Osteoblast (primary cell): Measurements from ENCODE around the gene EVA1B. TPM values are rescaled to one million over a fixed set of nuclear protein-coding genes. Genes with fewer than 3 reads are reported as not detected.

ENCODE experiments used
- DNase-seq: peaks from one replicate; pipeline ENCODE4 v3.0.0; 2011; ENCODE audit warnings: low spot score, mixed read lengths; ENCODE audit not compliant: insufficient read length; ENCODE audit errors: missing footprints
- H2AFZ ChIP-seq: 2 replicates; pipeline ENCODE4 v1.6.0; 2011; ENCODE audit warnings: mild to moderate bottlenecking, low read length
- H3K27ac ChIP-seq: 2 replicates; pipeline ENCODE4 v1.5.1; 2011; ENCODE audit warnings: mild to moderate bottlenecking, low read depth, low read length, moderate library complexity
- H3K27me3 ChIP-seq: 2 replicates; pipeline ENCODE4 v1.6.0; 2012; ENCODE audit warnings: mild to moderate bottlenecking, control low read depth, inconsistent platforms, low read length, moderate library complexity; ENCODE audit not compliant: insufficient read depth
- H3K36me3 ChIP-seq: 2 replicates; pipeline ENCODE4 v1.5.1; 2011; ENCODE audit warnings: mild to moderate bottlenecking, low read length, control low read depth, moderate library complexity; ENCODE audit not compliant: insufficient read depth
- H3K4me1 ChIP-seq: 2 replicates; pipeline ENCODE4 v1.5.1; 2011; ENCODE audit warnings: mild to moderate bottlenecking, low read length, control low read depth, moderate library complexity; ENCODE audit not compliant: insufficient read depth
- H3K4me2 ChIP-seq: 2 replicates; pipeline ENCODE4 v1.6.0; 2011; ENCODE audit warnings: mild to moderate bottlenecking, low read length; ENCODE audit not compliant: insufficient read depth
- H3K4me3 ChIP-seq: fragments of 200-600 bp; sonication (generic); 3 replicates; pipeline ENCODE4 v1.5.1; 2012; ENCODE audit warnings: mild to moderate bottlenecking, low read length, inconsistent platforms; ENCODE audit not compliant: insufficient read depth
- H3K79me2 ChIP-seq: 2 replicates; pipeline ENCODE4 v1.6.0; 2012; ENCODE audit warnings: mild to moderate bottlenecking, low read length, control low read depth, inconsistent platforms; ENCODE audit not compliant: insufficient read depth
- H3K9me3 ChIP-seq: 2 replicates; pipeline ENCODE4 v1.5.1; 2011; ENCODE audit warnings: low read depth, low read length, control low read depth
- H4K20me1 ChIP-seq: 2 replicates; pipeline ENCODE4 v1.6.0; 2012; ENCODE audit warnings: mild to moderate bottlenecking, low read length, control low read depth; ENCODE audit not compliant: insufficient read depth
- CTCF ChIP-seq: IDR thresholded peaks from 2 replicates; pipeline ENCODE4 v1.5.1; 2011; ENCODE audit warnings: mild to moderate bottlenecking, low read depth, low read length, moderate library complexity; ENCODE audit errors: extremely low read depth
- total RNA-seq: library from RNA; depleted of rRNA; stranded (reverse); fragments of >200 nt; gene quantifications from 2 replicates; pipeline ENCODE4 v1.2.3, GENCODE V29; 2012

The EVA1B gene
- total RNA-seq, 1 donor, result 135 TPM

- Histone ChIP-seq H2AFZ (no peak overlapping the region), H3K4me2 (no peak overlapping the region), H3K79me2 (peaks cover 76% of the 10 kb centered on the region), H3K36me3 (peaks cover 31% of the 10 kb centered on the region), H4K20me1 (peaks cover 13% of the 10 kb centered on the region), H3K4me1 (peaks cover 25% of the 10 kb centered on the region), H3K27ac (peak overlapping the region; percentile 39), H3K4me3 (no peak overlapping the region), H3K9me3 (no peaks in the 10 kb centered on the region), H3K27me3 (no peaks in the 10 kb centered on the region)
- no peak for TF ChIP-seq CTCF
- no peak for DNase-seq
Measured at GRCh38 chr1:36367066-36367465, 43.6 kb upstream of the EVA1B start.

- no peaks in the 10 kb centered on the region for H3K9me3 ChIP-seq
- H3K27ac ChIP-seq, result peak overlapping the region; percentile 21
- H3K79me2 ChIP-seq, result peaks cover 79% of the 10 kb centered on the region
- no peak overlapping the region for H3K4me3 ChIP-seq
- H3K4me2 ChIP-seq, result peak overlapping the region; percentile 18
- H3K36me3 ChIP-seq, result peaks cover 31% of the 10 kb centered on the region
- TF ChIP-seq CTCF, result no peak
- no peak overlapping the region for H2AFZ ChIP-seq
- H3K4me1 ChIP-seq, result peaks cover 23% of the 10 kb centered on the region
- H3K27me3 ChIP-seq, result no peaks in the 10 kb centered on the region
- DNase-seq, result peak; percentile 81
- H4K20me1 ChIP-seq, result peaks cover 13% of the 10 kb centered on the region
Measured at GRCh38 chr1:36366091-36366661, 42.7 kb upstream of the EVA1B start.

GRCh38 chr1:36365381-36365780, 41.9 kb upstream of the EVA1B start:
- Histone ChIP-seq H3K4me1 (peaks cover 23% of the 10 kb centered on the region), H3K36me3 (peaks cover 30% of the 10 kb centered on the region), H3K9me3 (no peaks in the 10 kb centered on the region), H3K27me3 (no peaks in the 10 kb centered on the region), H3K79me2 (peaks cover 78% of the 10 kb centered on the region), H3K4me2 (no peak overlapping the region), H2AFZ (no peak overlapping the region), H3K27ac (peak overlapping the region; percentile 21), H3K4me3 (no peak overlapping the region), H4K20me1 (peaks cover 13% of the 10 kb centered on the region)
- TF ChIP-seq CTCF, result no peak
- peak; percentile 91 for DNase-seq

GRCh38 chr1:36359911-36360550, 36.6 kb upstream of the EVA1B start:
- H3K4me3 ChIP-seq, result no peak overlapping the region
- H3K9me3 ChIP-seq, result no peaks in the 10 kb centered on the region
- no peak overlapping the region for H2AFZ ChIP-seq
- no peak overlapping the region for H3K4me2 ChIP-seq
- DNase-seq, result peak; percentile 30
- H3K36me3 ChIP-seq, result peaks cover 34% of the 10 kb centered on the region
- H3K27ac ChIP-seq, result no peak overlapping the region
- peaks cover 45% of the 10 kb centered on the region for H3K79me2 ChIP-seq
- H3K4me1 ChIP-seq, result peaks cover 7% of the 10 kb centered on the region
- no peak for TF ChIP-seq CTCF
- H4K20me1 ChIP-seq, result no peaks in the 10 kb centered on the region
- H3K27me3 ChIP-seq, result no peaks in the 10 kb centered on the region
